ENCODE data around the gene CERS3. TPM values are rescaled to one million over a fixed set of nuclear protein-coding genes. Genes with fewer than 3 reads are reported as not detected.

CERS3 gene
- total RNA-seq, 1 donor from 2014 or later = not detected

- no peaks in the 10 kb centered on the region for H3K27me3 Mint-ChIP-seq
These were observed 123.6 kb downstream of the CERS3 start for GRCh38 chr15:100405179-100405578.

DNA sequence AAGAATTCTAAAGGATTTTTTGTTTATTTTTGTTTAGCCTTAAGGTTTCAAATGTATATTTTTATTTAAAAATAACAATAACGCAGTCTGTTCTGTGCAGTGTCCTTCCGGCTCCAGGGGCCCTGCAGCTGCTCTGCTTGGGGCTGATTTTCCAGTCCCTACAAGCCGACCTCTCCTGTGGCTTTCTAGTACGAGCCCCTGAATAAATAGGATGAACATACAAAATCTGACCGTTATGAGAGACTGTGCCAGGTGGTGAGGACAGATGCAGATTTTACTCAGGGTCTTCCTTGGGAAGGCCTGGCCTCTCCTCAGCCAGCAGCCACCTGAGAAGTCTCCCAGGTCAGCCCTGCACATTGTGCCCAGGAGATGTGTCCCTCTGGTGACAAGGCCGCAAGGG is 127.8 kb downstream of the CERS3 start:
- no peak for DNase-seq (ENCODE audit: low spot score, unreplicated experiment)
- no peaks in the 10 kb centered on the region for H3K27me3 Mint-ChIP-seq

More at GRCh38 chr15:100405179-100405578, 123.6 kb downstream of the CERS3 start:
- Mint-ChIP-seq H3K4me3 (ENCODE audit: low read depth) (no peak overlapping the region), H3K4me1 (ENCODE audit: low read depth) (no peaks in the 10 kb centered on the region), H3K27ac (no peak overlapping the region), H3K9me3 (ENCODE audit: low read depth) (peaks cover 24% of the 10 kb centered on the region), H3K36me3 (ENCODE audit: insufficient read depth) (no peaks in the 10 kb centered on the region)
- no peak for DNase-seq (ENCODE audit: low spot score, unreplicated experiment)
- no peak for TF ChIP-seq CTCF (IDR thresholded peaks at IDR 0.05; ENCODE audit: unreplicated experiment)

GRCh38 chr15:100394736-100395440 is 133.9 kb downstream of the CERS3 start:
- Mint-ChIP-seq H3K27ac (no peak overlapping the region), H3K4me1 (ENCODE audit: low read depth) (peaks cover under 1% of the 10 kb centered on the region), H3K9me3 (ENCODE audit: low read depth) (peaks cover 4% of the 10 kb centered on the region), H3K4me3 (ENCODE audit: low read depth) (no peak overlapping the region), H3K36me3 (ENCODE audit: insufficient read depth) (no peaks in the 10 kb centered on the region), H3K27me3 (peaks cover 2% of the 10 kb centered on the region)
- no peak for DNase-seq (ENCODE audit: low spot score, unreplicated experiment)
- no peak for TF ChIP-seq CTCF (IDR thresholded peaks at IDR 0.05; ENCODE audit: unreplicated experiment)

More for the DNA sequence above, 127.8 kb downstream of the CERS3 start:
- Mint-ChIP-seq H3K27ac (no peak overlapping the region), H3K4me3 (ENCODE audit: low read depth) (no peak overlapping the region), H3K4me1 (ENCODE audit: low read depth) (peaks cover 2% of the 10 kb centered on the region), H3K36me3 (ENCODE audit: insufficient read depth) (no peaks in the 10 kb centered on the region), H3K9me3 (ENCODE audit: low read depth) (peaks cover 14% of the 10 kb centered on the region)
- TF ChIP-seq CTCF (IDR thresholded peaks at IDR 0.05; ENCODE audit: unreplicated experiment) = no peak

- Mint-ChIP-seq H3K9me3 (ENCODE audit: low read depth) (peaks cover 14% of the 10 kb centered on the region), H3K27me3 (peaks cover 2% of the 10 kb centered on the region), H3K4me1 (ENCODE audit: low read depth) (no peaks in the 10 kb centered on the region), H3K27ac (no peak overlapping the region), H3K36me3 (ENCODE audit: insufficient read depth) (no peaks in the 10 kb centered on the region), H3K4me3 (ENCODE audit: low read depth) (no peak overlapping the region)
- no peak for TF ChIP-seq CTCF (IDR thresholded peaks at IDR 0.05; ENCODE audit: unreplicated experiment)
- DNase-seq (ENCODE audit: low spot score, unreplicated experiment) = no peak
These were observed 135.7 kb downstream of the CERS3 start for GRCh38 chr15:100393008-100393407.

DNA sequence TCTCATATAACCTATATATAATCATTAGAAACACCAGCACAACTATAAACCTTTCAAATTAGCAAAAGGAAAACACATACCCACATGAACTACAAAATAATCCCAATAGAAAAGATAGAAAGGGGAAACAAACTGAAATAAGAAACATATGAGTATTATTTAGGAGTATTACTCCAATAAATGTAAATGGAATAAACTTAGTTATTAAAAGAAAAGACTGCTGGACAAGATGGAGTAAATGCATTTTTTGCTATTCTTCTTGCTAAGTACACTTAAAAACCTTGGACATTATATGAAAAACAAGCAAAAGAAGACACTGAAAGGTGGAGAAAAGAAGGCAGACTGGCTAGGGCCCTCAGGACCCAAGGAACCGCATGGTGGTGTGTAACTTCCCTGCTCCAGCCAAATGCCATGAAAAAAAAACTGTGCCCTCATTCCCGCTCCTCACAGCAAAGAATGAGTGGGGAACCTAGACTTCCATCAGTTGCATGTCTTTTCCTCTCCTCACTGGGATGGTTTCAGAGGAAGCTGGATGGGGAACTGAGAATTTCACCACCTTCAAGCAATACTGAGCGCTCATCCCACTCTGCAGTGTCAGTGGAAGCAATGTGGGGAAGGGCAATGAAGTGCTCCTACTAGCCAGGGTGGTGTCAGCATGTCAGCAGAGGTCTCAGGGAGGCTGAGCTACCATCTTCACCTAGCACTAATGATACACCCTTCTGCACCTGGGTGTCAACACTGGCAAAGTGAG is 143.3 kb downstream of the CERS3 start:
- no peak for TF ChIP-seq CTCF (IDR thresholded peaks at IDR 0.05; ENCODE audit: unreplicated experiment)
- Mint-ChIP-seq H3K27ac (no peak overlapping the region), H3K9me3 (ENCODE audit: low read depth) (peaks cover 38% of the 10 kb centered on the region), H3K36me3 (ENCODE audit: insufficient read depth) (no peaks in the 10 kb centered on the region), H3K27me3 (no peaks in the 10 kb centered on the region), H3K4me1 (ENCODE audit: low read depth) (no peaks in the 10 kb centered on the region), H3K4me3 (ENCODE audit: low read depth) (no peak overlapping the region)
- DNase-seq (ENCODE audit: low spot score, unreplicated experiment) = no peak
